Measurements from ENCODE around the gene SHANK3.

- no peak for TF ChIP-seq CTCF (IDR thresholded peaks at IDR 0.05)
- TF ChIP-seq POLR2A (IDR thresholded peaks at IDR 0.05) = no peak
Measured at GRCh38 chr22:50633086-50633485, 39.5 kb upstream of the SHANK3 start.
